Brain microvascular endothelial cell (primary cell): Measurements from ENCODE around the gene BRIP1.

Source experiments
- DNase-seq: peaks from one replicate; pipeline ENCODE4 v3.0.0-alpha.2; 2020
- H3K27ac ChIP-seq: fragments of 250-450 bp; sonication (Bioruptor Pico); 2 replicates; pipeline ENCODE4 v1.5.1; 2020; ENCODE audit warnings: mild to moderate bottlenecking, moderate library complexity
- H3K27me3 ChIP-seq: fragments of 250-450 bp; sonication (Bioruptor Pico); replicated peaks from 2 replicates; pipeline ENCODE4 v1.5.1; 2020; ENCODE audit warnings: mild to moderate bottlenecking
- H3K36me3 ChIP-seq: fragments of 250-450 bp; sonication (Bioruptor Pico); replicated peaks from 2 replicates; pipeline ENCODE4 v1.5.1; 2020; ENCODE audit warnings: mild to moderate bottlenecking
- H3K4me3 ChIP-seq: 2 replicates; pipeline ENCODE4 v1.5.1; 2011; ENCODE audit warnings: low read depth, mild to moderate bottlenecking, control low read depth, low read length, moderate library complexity
- CTCF ChIP-seq: IDR thresholded peaks from 2 replicates; pipeline ENCODE4 v1.5.1; 2011; ENCODE audit warnings: low read depth, mild to moderate bottlenecking, moderate library complexity, low read length, control low read depth, inconsistent platforms; ENCODE audit errors: missing control alignments
- in situ Hi-C: cut with HindIII; loops from 2 replicates; pipeline ENCODE4 v1.10.0; 2017; ENCODE audit warnings: low sequenced_read_pairs, low pct_ligation_motif_present

BRIP1 gene

GRCh38 chr17:61657338-61657737 is 206.0 kb downstream of the BRIP1 start:
- in situ Hi-C loops = no loop called here
- no peak for TF ChIP-seq CTCF
- Histone ChIP-seq H3K27ac (no peak overlapping the region), H3K36me3 (no peaks in the 10 kb centered on the region), H3K4me3 (no peak overlapping the region), H3K27me3 (no peaks in the 10 kb centered on the region)
- no peak for DNase-seq

GRCh38 chr17:61656721-61657217 is 206.6 kb downstream of the BRIP1 start:
- no peak for DNase-seq
- H3K4me3 ChIP-seq = no peak overlapping the region
- H3K27ac ChIP-seq = no peak overlapping the region
- in situ Hi-C loops = no loop called here
- H3K27me3 ChIP-seq = no peaks in the 10 kb centered on the region
- H3K36me3 ChIP-seq = no peaks in the 10 kb centered on the region
- TF ChIP-seq CTCF = no peak

GRCh38 chr17:61650749-61651148 is 212.6 kb downstream of the BRIP1 start:
- no peaks in the 10 kb centered on the region for H3K36me3 ChIP-seq
- in situ Hi-C loops = no loop called here
- DNase-seq = no peak
- no peak for TF ChIP-seq CTCF
- no peaks in the 10 kb centered on the region for H3K27me3 ChIP-seq
- no peak overlapping the region for H3K27ac ChIP-seq
- no peak overlapping the region for H3K4me3 ChIP-seq

GRCh38 chr17:61648587-61648986 is 214.7 kb downstream of the BRIP1 start:
- H3K27me3 ChIP-seq = no peaks in the 10 kb centered on the region

GRCh38 chr17:61647047-61647446 is 216.3 kb downstream of the BRIP1 start:
- in situ Hi-C loops = no loop called here
- peak; percentile 35 for DNase-seq
- Histone ChIP-seq H3K4me3 (no peak overlapping the region), H3K36me3 (no peaks in the 10 kb centered on the region), H3K27ac (no peak overlapping the region), H3K27me3 (no peaks in the 10 kb centered on the region)
- TF ChIP-seq CTCF = no peak

More at GRCh38 chr17:61648587-61648986, 214.7 kb downstream of the BRIP1 start:
- TF ChIP-seq CTCF = no peak
- in situ Hi-C loops = no loop called here
- no peak overlapping the region for H3K4me3 ChIP-seq
- H3K36me3 ChIP-seq = no peaks in the 10 kb centered on the region
- no peak for DNase-seq
- H3K27ac ChIP-seq = no peak overlapping the region

GRCh38 chr17:61646482-61646881 is 216.8 kb downstream of the BRIP1 start:
- TF ChIP-seq CTCF = no peak
- H3K36me3 ChIP-seq = no peaks in the 10 kb centered on the region
- H3K4me3 ChIP-seq = no peak overlapping the region
- no peak overlapping the region for H3K27ac ChIP-seq
- H3K27me3 ChIP-seq = no peaks in the 10 kb centered on the region
- DNase-seq = no peak
- in situ Hi-C loops = no loop called here
